ENCODE data around the gene KIAA0232.
"Not testable (repeated sequence)": the region's sequence is repeated elsewhere in the genome, so short reads cannot be mapped to it uniquely, and the experiment has no call there.

KIAA0232 gene

DNA sequence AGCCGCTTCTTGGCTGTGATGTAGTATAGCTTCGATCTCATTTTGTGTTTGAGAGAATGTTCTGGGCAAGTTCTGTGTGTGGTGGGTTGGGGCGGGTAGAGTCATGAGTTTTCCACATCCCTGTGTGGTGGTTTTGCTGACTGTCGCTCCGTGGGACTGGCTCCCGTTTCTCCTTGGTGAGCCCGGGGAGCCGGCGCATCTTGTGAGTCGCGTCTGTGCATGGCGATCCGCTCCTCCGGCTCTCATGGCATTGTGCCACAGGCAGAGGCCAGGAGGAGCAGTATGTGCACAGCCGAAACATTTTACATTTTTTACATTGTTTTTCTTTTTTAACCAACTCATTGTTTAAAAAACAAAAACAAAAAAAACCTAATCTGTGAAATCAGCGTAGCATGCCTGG is 99.4 kb downstream of the KIAA0232 start:
- DNase-seq (ENCODE audit: low read depth): no peak

DNA sequence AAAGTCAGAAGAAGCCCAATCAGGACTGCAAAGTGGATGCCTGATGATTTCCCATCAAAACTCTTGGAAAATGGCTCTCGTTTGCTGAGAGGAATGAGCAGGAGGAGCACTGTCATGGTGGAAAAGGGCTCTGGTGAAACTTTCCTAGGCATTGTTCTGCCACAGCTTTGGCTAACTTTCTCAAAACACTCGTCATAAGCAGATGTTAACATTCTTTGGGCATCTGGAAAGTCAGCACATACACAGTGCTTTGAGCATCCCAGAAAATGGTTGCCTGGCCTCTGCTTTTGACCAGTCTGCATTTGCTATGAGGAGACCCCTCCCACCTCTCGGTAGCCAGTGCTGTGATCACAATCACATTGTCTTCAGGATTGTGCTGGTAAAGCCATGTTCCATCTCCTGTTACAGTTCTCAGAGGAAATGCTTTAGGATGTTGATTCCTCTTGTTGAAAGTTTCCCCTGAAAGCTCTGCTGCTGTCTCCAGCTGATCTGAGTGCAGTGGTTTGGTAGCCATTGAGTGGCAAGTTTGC is 101.9 kb downstream of the KIAA0232 start:
- no peak for DNase-seq (ENCODE audit: low read depth)

DNA sequence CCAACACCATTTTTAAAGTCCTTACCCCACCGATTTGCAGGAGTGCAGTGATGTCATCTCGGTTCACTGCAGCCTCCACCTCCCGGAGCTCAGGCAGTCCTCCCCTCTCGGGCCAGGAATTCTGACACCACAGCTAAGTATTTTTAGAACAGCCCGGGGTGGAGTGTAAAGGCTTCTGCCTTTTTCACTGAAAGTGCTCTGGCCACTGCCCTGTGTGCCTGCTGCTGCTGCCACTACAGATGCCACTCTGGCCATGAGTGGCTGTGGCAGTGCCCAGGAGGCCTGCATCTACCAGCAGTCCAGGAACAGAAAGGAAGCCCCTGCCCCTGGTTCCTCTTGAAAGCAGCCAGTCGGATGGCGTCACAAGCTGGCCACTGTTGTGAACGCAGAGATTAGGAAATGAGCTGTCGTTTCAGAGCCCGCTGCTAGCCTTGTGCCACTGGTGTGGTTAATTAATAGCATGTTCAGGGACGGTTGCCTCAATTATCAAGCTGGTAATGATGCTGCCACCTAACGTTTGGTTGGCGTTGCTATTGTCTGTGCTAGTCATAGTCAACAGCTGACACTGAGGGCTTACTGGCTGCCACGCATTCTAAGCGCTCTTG is 103.5 kb downstream of the KIAA0232 start:
- no peak for DNase-seq (ENCODE audit: low read depth)

DNA sequence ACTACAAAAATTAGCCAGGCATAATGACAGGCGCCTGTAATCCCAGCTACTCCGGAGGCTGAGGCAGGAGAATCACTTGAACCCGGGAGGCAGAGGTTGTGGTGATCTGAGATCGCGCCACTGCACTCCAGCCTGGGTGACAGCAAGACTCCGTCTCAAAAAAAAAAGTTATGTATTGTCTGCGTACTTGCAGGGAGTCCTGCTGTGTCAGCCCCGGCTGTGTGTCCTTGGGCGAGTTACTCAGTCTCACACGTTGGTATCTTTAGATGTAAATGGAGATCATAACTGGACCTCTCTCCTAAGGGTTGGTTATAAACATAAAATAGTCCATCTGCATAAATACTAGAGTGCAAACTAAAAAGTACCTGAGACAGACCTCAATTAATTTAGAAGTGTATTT is 104.4 kb downstream of the KIAA0232 start:
- DNase-seq (ENCODE audit: low read depth): no peak

DNA sequence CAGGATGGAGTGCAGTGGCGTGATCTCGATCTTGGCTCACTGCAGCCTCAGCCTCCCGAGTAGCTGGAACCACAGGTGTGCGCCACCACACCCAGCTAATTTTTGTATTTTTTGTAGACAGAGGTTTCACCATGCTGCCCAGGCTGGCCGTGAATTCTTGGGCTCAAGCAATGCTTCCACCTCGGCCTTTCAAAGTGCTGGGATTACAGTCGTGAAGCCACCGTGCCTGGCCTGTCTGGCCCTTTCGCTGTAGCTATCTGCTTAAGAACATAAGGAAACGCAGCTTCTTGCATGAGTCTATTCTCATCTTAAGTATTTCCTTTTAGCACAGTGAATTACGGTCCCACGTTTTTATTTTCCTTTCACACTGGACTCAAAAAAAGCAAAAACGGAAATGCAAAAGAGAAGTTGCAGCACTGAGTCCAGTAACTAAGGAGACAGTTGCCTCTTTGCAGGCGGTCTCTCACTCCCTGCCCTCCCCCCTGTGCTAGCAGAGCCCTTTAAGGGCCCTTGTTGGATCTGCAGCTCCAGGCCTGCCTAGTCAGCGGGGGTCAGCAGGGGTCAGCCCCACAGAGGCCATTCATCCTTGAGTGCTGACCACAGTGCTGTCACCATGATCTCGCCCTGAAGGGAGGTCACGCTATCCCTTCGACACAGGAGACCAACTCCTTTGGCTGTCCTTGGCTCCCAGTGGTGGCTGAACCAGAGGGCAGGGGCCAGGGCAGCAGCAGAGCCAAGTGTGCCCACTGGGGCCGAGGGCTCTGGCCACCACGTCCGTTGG is 105.3 kb downstream of the KIAA0232 start:
- no peak for DNase-seq (ENCODE audit: low read depth)

DNA sequence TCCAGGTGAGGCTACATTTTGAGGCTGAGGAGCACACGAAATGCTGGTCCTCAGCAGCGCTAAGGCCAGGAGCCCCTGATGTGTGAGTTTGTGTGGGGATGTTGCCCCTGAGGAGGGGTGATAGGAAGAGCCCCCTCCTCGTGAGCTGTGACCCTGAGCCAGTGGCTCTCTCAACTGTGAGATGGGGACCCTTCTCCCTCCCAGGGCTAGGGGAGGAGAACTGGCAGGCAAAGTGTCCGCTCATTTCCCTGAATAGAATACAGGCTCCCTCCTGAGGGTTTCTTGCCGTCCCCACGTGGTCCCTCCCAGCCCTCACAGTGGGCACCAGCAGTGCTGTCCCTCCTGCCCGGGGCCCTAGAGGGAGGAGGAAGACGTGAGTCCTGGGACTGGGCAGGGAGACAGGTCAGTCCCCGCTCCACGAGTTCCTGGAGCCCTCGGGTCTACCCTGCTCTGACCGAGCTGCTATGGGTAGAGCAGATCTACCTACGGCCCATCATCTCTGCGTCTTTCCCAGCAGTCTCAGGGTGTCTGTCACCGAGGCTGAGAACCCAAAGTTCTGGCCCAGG is 106.1 kb downstream of the KIAA0232 start:
- no peak for DNase-seq (ENCODE audit: low read depth)

DNA sequence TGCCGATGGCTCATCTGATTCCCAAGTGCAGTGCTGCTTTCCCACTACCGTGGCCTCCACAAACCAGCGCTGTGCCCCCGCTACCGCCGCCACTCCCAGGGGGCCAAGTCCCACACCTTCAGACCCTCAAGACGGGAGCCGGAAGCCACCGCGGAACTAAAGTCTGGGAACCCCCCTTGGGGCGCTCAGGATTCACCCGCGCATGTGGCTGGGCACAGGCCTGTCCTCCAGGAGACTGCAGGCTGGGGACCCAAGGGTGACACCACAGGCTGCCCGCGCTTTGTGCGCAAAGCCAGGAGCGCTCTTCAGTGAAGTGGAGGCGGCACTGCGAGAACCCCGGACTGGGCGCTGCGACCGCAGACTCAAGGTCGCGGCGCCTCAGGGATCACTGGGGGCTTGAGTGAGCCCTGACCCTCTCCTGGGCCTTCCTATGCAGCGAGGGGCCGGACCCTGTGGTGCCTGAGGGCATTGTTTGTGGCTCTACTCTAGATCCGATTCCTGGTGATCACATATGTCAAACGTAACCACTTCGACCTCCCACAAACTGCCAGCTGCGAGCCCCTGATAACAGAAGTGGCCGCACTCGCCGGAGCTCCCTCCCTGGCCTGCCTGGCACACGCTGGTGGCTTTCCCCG is 106.7 kb downstream of the KIAA0232 start:
- no peak for DNase-seq (ENCODE audit: low read depth)

DNA sequence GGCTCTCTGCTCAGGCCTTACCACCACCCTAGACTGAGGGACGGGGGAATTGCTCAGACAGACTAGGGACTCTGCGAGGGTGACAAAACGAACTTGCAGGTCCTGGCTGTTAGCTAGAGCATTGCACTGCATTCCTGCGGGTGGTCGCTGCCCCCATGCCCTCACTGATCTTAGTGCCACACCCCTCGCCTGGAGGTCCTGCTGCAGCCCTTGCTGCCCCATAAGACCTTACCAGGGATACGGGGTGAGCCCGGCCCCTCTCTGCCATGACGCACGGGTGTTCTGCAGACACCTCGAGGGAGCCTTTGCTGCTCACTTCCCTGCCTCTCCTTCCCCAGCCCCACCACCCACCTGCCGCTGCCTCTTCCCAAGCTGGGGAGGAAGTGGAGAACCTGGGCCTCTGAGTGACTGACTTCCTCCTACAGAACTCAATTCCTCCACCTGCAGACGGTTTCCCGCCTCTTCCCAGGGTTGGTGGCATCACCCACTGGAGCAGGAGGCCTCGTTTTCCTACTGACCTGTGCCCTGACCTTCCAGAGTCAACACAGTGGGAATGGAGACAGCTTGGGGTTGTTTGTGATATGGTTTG is 107.3 kb downstream of the KIAA0232 start:
- no peak for DNase-seq (ENCODE audit: low read depth)

DNA sequence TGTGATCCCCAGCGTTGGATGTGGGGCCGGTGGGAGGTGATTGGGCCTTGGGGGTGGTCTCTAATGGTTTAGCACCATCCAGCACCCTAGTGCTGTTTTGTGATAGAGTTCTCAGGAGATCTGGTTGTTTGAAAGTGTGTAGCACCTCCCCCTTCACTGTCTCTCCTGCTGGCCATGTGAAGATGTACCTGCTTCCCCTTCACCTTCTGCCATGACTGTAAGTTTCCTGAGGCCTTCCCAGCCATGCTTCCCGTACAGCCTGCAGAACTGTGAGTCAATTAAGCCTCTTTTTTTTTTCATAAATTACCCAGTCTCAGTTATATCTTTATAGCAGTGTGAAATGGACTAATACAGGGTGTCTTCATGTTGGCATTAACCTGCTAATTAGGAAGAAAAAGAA is 107.8 kb downstream of the KIAA0232 start:
- no peak for DNase-seq (ENCODE audit: low read depth)

DNA sequence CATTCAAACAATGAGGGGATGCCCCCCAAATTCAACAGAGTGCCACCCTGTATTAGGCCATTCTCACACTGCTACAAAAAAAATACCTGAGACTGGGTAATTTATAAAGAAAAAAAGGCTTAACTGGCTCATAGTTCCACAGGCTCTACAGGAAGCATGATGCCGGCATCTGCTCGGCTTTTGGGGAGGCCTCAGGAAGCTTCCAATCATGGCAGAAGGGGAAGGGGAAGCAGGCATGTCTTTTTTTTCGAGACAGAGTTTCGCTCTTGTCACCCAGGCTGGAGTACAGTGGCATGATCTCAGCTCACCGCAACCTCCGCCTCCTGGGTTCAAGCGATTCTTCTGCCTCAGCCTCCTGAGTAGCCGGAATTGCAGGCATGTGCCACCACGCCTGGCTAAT is 108.4 kb downstream of the KIAA0232 start:
- DNase-seq (ENCODE audit: low read depth): not testable (repeated sequence)

DNA sequence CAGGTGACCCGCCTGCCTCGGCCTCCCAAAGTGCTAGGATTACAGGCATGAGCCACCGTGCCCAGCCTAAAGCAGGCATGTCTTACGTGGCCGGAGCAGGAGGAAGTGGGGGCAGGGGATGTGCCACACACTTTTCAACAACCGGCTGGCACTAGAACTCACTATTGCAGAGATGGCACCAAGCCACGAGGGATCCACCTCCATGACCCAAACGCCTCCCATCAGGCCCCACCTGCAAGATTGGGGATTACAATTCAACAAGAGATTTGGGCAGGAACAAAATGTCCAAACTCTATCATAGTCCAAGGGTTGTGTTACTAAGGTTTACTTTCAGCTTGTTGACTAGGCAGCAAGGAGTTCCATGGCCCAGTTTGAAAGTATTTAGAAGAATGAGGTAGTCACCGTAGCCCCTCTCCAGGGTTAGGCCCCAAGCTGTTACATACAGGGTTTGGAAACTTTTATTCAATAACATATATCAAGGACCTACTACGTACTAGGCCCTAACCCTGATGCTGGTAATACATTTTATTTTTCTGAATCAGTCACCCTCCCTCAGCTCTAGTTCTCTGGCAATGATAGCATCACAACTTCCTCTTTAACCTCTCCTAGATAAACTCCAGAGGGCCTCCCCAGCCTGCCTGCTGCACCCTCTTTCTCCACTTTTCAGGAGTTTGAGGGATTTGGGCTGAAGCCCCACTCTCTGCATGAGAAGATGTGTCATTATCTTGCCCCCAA is 109.1 kb downstream of the KIAA0232 start:
- DNase-seq (ENCODE audit: low read depth): no peak

DNA sequence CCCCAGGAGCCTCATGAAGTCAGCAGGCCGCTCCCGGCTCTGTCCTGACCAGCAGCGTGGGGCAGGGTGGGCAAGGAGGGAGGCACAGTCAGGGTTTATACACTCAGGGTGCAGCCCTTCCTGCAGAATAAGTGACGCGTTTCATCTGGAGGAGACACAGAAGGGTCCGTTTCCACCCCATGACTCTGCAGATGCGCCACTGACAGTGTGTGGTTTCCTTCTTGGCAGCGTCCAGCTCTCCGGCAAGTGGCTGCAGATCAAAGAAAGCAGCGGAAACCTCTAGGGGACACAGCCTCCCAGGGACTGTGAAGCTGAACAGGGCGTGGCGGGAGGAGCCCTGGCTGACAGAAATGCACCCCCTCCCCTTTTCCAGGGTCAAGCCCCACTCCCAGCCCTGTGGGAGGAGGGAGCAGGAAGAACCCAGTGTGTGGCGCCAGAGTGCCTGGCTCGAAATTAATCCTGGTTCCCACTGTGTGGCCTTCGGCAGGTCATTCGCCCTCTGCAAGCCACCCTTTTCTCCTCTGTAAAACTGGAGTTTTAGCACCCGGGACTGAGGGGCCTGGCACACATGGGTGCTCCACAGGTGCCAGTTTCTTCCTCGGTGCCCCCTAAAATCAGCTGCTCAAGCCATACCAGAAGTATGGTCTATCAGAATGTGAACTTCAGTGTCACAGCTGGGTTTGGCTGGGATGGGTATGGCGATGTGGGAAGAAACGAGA is 109.8 kb downstream of the KIAA0232 start:
- no peak for DNase-seq (ENCODE audit: low read depth)

DNA sequence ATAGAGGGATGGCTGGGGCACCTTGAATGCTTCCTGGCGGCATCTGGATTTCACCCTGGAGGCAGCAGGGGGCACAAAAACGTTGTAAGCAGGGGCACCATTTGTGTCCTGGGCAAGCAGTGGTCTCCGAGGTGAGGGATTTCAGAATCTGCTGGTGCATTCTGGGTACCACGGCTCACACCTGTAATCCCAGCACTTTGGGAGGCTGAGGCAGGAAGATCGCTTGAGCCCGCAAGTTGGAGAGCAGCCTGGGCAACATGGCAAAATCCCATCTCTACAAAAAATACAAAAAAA is 110.3 kb downstream of the KIAA0232 start:
- no peak for DNase-seq (ENCODE audit: low read depth)

DNA sequence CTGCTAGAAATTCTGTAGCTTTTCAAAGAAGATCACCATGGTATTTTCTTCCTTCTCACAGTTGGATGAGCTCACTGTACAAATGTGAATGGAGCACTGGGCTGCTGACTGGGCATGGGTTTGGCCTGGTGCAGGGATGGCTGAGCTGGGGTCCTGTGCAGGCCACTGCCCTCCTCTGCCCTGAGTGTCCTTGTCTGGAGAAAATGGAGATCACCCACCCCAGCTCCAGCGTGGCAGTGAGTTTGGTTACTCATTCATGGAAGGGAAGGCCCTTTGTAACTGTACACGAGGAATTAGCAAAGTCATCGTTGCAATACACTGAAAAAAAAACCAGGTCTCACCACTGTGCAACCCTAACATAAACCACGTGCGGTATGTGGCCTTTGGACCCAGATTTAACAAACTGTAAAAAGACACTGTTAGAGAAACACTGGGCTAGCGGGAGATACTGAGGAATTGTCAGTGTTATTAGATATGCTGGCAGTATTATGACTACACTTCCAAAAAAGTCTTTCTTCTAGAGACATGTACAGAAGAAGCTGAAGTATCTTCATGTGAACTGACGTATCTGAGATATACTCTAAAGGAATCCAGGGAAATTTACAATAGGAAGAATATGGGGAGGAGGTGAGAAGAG is 111.0 kb downstream of the KIAA0232 start:
- no peak for DNase-seq (ENCODE audit: low read depth)

DNA sequence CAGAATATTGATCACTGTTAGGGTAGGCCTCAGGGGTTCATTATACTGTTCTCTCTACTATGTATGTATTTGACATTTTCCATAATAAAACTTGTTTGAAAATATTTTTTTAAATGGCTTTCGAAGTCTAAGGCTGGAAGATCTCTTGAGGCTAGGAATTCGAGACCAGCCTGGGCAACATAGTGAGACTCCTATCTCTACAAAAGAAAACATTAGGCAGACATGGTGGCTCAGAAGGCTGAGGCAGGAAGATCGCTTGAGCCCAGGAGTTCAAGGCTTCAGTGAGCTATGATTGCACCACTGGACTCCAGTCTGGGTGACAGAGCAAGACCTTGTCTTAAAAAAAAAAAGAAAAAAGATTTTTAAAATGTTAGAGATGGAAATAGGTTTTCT is 111.6 kb downstream of the KIAA0232 start:
- DNase-seq (ENCODE audit: low read depth): no peak

DNA sequence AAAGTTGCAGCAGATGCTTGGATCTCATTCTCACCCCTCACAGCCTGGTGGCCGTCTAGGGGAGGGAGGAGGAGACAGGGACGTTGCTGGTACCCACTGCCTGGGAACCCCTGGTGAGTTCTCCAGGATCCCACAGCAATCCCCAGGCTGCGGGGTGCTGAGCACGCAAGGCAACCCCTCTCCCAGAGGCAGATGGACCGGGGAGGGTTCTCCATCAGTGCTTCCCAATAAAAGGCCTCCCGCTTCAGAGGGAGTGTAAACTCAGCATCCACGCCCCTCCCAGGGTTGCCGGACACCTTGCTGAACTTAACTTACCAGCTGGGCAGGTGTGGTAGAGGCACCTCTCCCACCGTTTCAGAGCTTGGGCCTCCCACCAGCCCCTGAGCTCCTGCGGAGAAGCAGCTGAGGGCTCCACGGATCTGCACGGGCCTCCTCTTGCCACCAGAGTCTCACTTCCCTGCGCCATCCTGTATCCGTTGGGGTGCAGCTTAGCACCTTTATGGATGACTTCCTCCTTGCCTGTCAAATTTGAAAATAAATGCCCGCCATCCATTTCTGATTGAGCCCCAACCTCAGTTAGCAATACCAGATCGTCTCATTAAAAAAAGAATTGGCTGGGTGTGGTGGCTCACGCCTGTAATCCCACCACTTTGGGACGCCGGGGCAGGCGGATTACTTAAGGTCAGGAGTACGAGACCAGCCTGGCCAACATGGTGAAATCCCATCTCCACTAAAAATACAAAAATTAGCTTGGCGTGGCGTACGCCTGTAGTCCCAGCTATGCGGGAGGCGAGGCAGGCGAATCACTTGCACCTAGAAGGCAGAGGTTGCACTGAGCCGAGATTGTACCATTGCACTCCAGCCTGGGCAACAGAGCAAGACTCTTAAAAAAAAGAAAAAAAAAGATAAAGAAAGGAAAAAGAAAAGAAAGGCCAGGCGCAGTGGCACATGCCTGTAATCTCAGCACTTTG is 112.3 kb downstream of the KIAA0232 start:
- no peak for DNase-seq (ENCODE audit: low read depth)

DNA sequence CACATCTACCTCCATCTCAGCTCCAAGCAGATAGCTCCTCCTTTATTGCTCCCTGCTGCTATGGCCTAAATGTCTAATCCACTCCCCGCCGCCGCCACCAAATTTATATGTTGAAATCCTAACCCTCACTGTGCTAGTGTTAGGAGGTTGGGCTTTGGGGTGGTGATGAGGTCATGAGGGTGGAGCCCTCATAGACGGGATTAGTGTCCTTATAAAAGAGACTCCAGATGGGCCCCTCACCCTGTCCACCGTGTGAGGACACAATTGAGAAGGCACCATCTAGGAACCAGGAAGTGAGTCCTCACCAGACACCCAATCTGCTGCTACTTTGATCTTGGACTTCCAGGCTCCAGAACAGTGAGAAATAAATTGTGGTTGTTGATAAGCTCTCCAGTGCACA is 113.5 kb downstream of the KIAA0232 start:
- no peak for DNase-seq (ENCODE audit: low read depth)

DNA sequence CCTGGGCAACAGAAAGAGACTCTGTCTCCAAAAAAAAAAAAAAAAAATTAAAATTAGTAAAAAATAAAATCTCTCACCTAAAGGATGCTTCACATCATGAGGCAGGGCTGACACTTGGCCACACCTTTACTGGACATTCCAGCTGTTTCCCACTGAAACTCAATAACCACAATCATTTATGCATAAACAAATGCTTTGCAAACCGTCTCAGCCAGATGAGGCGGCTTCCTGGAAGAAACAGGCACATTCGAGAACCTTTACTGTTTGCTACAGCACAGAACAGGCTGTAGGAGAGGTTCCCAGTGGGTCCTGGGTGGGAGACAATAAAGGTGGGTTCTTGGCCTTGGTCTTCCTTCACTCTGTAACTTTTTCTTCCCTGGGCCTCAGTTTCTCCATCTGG is 116.2 kb downstream of the KIAA0232 start:
- no peak for DNase-seq (ENCODE audit: low read depth)

DNA sequence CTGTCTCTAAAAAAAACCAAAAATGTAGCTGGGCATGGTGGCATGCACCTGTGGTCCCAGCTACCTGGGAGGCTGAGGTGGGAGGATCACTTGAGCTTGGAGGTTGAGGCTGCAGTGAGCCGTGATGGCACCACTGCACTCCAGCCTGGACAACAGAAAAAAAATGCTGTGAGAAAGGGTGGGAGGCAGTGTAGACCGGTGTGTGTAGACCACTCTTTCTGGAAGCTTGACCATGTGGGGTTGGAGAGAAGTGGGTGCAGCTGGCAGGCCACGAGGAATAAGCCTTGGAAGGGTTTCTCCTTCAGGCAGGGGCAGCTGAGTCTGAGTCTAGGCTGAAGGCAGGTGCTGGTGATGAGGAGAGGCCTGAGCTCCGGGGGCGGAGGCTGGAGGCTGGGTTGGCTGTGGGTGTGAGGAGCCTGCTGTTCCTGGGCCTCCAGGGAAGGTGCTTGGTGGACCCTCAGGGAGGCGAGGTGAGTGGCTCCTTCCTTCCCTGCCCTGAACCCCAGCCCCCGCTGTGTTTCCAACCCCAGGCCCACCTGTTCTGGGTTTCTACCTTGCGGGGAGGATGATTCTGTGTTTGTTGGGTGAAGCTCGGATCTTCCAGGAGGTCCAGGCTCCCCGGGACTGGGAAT is 117.8 kb downstream of the KIAA0232 start:
- DNase-seq (ENCODE audit: low read depth): no peak
